Natural killer cell (primary cell): ENCODE data around the gene ADIRF. TPM values are rescaled to one million over a fixed set of nuclear protein-coding genes. Genes with fewer than 3 reads are reported as not detected.

Experiments used
- ATAC-seq, 3 donors: fragments of 150-1000 bp in 2 of 3; fragments of 200-7000 bp in 1 of 3; cut with Tn5 transposase; 1 replicate in 1 of 3; 2 replicates in 2 of 3; pipeline ENCODE4 v1.10.0; 2021; ENCODE audit warnings: mild to moderate bottlenecking in 2 of 3, moderate library complexity in 2 of 3
- DNase-seq, 2 donors: peaks; one replicate each; pipeline versions ENCODE4 v3.0.0 to v3.0.0-alpha.2; 2013 to 2021; ENCODE audit warnings: mixed read lengths in 1 of 2
- H3K27ac ChIP-seq: one replicate; pipeline ENCODE4 v1.5.1; 2013; ENCODE audit warnings: mild to moderate bottlenecking, low read length
- H3K27me3 ChIP-seq: one replicate; pipeline ENCODE4 v1.6.1; 2013; ENCODE audit warnings: low read length; ENCODE audit not compliant: control insufficient read depth, insufficient read depth
- H3K36me3 ChIP-seq: one replicate; pipeline ENCODE4 v1.6.1; 2013; ENCODE audit warnings: low read length; ENCODE audit not compliant: control insufficient read depth, insufficient read depth
- H3K4me1 ChIP-seq: one replicate; pipeline ENCODE4 v1.6.1; 2013; ENCODE audit warnings: low read length; ENCODE audit not compliant: control insufficient read depth, insufficient read depth
- H3K4me3 ChIP-seq: one replicate; pipeline ENCODE4 v1.5.1; 2013; ENCODE audit warnings: low read length
- H3K9me3 ChIP-seq: one replicate; pipeline ENCODE4 v1.6.1; 2013; ENCODE audit warnings: low read length; ENCODE audit not compliant: control insufficient read depth, insufficient read depth
- H3K27ac Mint-ChIP-seq, 2 donors: one replicate each; pipeline ENCODE4 v1.8.0; 2022; ENCODE audit warnings: mild to moderate bottlenecking in 2 of 2, mixed read lengths in 2 of 2, moderate library complexity in 1 of 2
- H3K27me3 Mint-ChIP-seq, 2 donors: one replicate each; pipeline ENCODE4 v1.8.0; 2022; ENCODE audit warnings: low read depth in 2 of 2, mixed read lengths in 2 of 2
- H3K36me3 Mint-ChIP-seq: one replicate; pipeline ENCODE4 v1.8.0; 2022; ENCODE audit warnings: mixed read lengths
- H3K4me1 Mint-ChIP-seq, 2 donors: one replicate each; pipeline ENCODE4 v1.8.0; 2022; ENCODE audit warnings: mixed read lengths in 2 of 2
- H3K4me3 Mint-ChIP-seq: one replicate; pipeline ENCODE4 v1.8.0; 2022; ENCODE audit warnings: mild to moderate bottlenecking, moderate library complexity, mixed read lengths
- H3K9me3 Mint-ChIP-seq, 2 donors: one replicate each; pipeline ENCODE4 v1.8.0; 2022; ENCODE audit warnings: mixed read lengths in 2 of 2
- WGBS: methylation state at CpG from one replicate; pipeline ENCODE4 v1.1.7; 2013; ENCODE audit warnings: missing lambda C conversion rate; ENCODE audit not compliant: insufficient coverage; 5-methylcytosine and 5-hydroxymethylcytosine counted together
- intact Hi-C: fragments of 100-400 bp; cut with micrococcal nuclease; formaldehyde crosslinking; loops from one replicate; pipeline ENCODE4 v1.14.2; 2022
- total RNA-seq, 4 donors: library from RNA; stranded (reverse); fragments of 120-200 nt in 1 of 4; gene quantifications; one replicate each; pipeline versions ENCODE4 v1.2.3 to v1.2.4, GENCODE V29; 2013 to 2022
- TF ChIP-seq, protein P1 (sequence below): fragments of 200-600 bp; IDR thresholded peaks from one replicate; pipeline ENCODE4 v1.8.0; 2022; ENCODE audit warnings: antibody characterized with exemption

ADIRF gene
- total RNA-seq, 3 donors from 2014 or later (not counting 1 experiment from before 2014, with no cell fraction given), result not detected

DNA sequence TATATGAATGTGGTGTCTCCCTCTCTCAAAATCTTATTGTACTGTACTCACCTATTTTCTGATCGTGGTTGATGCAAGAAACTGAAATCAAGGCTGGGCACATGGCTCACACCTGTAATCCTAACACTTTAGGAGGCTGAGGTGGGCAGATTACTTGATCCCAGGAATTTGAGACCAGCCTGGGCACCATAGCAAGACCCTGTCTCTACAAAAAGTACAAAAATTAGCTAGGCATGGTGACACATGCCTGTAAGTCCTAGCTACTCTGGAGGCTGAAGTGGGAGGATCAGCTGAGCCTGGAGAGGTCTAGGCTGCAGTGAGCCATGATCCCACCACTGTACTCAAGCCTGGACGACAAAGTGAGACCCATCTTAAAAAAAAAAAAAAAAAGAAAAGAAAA lies 26.9 kb upstream of the ADIRF start:
- Mint-ChIP-seq H3K27me3 (peaks cover 0 to under 1% of the 10 kb centered on the region in 2 donors), H3K4me3 (no peak overlapping the region), H3K27ac (no peak overlapping the region), H3K9me3 (no peaks in the 10 kb centered on the region), H3K4me1 (peaks cover 3 to 6% of the 10 kb centered on the region in 2 donors), H3K36me3 (no peaks in the 10 kb centered on the region)
- 71% methylated on average over 1 of the region's 2 CpGs for WGBS
- TF ChIP-seq, protein P1, sequence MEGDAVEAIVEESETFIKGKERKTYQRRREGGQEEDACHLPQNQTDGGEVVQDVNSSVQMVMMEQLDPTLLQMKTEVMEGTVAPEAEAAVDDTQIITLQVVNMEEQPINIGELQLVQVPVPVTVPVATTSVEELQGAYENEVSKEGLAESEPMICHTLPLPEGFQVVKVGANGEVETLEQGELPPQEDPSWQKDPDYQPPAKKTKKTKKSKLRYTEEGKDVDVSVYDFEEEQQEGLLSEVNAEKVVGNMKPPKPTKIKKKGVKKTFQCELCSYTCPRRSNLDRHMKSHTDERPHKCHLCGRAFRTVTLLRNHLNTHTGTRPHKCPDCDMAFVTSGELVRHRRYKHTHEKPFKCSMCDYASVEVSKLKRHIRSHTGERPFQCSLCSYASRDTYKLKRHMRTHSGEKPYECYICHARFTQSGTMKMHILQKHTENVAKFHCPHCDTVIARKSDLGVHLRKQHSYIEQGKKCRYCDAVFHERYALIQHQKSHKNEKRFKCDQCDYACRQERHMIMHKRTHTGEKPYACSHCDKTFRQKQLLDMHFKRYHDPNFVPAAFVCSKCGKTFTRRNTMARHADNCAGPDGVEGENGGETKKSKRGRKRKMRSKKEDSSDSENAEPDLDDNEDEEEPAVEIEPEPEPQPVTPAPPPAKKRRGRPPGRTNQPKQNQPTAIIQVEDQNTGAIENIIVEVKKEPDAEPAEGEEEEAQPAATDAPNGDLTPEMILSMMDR, result no peak
- no peak overlapping the region for H3K27ac ChIP-seq
- no peaks in the 10 kb centered on the region for H3K27me3 ChIP-seq
- H3K36me3 ChIP-seq, result no peaks in the 10 kb centered on the region
- no peak overlapping the region for H3K4me3 ChIP-seq
- intact Hi-C loops, result no loop called here
- no peak for ATAC-seq
- peaks cover 7% of the 10 kb centered on the region for H3K4me1 ChIP-seq
- H3K9me3 ChIP-seq, result no peaks in the 10 kb centered on the region
- no peak for DNase-seq

DNA sequence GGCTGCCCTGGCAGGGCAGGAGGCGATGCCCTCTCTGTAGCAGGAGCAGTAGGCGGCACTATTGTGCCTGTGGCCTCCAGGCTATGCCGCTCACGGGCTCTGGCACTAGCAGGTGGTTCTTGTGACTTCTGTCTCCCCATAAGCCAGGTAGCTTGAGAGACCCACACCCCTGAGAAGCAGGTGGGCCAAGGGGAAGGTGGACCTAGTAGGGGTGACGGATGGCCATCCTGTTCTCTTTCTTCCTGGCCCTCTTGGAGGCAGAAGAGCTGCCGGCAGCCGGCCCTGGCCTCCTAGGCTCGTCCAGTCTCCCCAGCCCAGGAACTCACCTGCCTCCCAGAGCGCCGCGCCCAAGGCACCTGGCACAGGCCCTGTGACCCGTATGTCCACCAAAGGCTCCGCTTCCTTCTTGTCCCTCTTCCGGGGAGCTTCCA lies 26.3 kb upstream of the ADIRF start:
- Mint-ChIP-seq H3K27ac (no peak overlapping the region), H3K4me1 (peaks cover 3 to 6% of the 10 kb centered on the region in 2 donors), H3K4me3 (no peak overlapping the region), H3K36me3 (no peaks in the 10 kb centered on the region), H3K9me3 (no peaks in the 10 kb centered on the region), H3K27me3 (peaks cover 0 to 6% of the 10 kb centered on the region in 2 donors)
- no peaks in the 10 kb centered on the region for H3K27me3 ChIP-seq
- peaks cover 7% of the 10 kb centered on the region for H3K4me1 ChIP-seq
- no peak overlapping the region for H3K4me3 ChIP-seq
- no peaks in the 10 kb centered on the region for H3K9me3 ChIP-seq
- DNase-seq (no peak), ATAC-seq (no peak)
- TF ChIP-seq, protein P1, result no peak
- intact Hi-C loops, result no loop called here
- WGBS, result 94% methylated on average over 14 of the region's 14 CpGs
- no peak overlapping the region for H3K27ac ChIP-seq
- H3K36me3 ChIP-seq, result no peaks in the 10 kb centered on the region

DNA sequence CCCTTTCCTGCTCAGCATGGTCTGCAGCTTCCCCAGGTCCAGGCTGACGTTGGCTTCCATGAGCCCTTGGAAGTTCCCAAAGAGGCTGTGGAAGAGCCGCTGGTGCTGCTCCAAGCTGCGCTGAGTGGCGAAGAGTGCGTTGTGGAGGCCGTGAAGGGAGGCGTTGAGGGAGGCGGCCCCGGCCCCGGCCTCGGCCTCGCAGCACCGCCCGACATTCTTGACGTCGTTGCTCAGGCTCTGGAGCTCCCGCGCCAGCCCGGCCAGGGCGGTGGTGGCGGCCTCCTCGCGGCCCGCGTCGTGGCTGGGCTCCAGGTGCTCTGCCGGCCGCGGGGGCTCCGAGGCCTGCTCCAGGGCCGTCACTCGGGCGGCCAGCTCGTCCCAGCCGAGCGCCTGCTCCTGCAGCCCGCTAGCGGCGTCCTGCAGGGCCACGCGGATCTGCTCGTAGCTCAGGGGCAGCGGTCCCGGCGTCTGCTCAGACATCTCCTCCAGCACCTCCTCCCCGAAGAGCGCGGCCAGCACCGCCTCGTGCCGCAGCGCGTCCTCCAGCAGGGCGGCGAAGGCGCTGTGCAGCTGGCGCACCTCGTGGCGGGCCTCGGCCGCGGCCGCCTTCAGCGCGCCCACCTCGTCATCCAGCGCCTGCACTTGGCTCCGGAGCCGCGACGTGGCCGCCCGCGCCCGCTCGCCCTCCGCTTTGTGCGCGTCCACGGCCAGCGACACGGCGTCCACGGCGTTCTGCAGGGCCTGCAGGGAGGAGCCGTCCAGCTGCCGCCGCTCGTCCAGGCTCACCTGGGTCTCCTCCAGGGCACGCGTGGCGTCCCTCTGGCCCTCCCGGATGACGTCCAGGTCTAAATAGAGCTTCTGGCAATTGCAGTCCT lies 25.6 kb upstream of the ADIRF start:
- Histone ChIP-seq H3K27me3 (no peaks in the 10 kb centered on the region), H3K36me3 (no peaks in the 10 kb centered on the region), H3K27ac (no peak overlapping the region), H3K4me1 (peaks cover 7% of the 10 kb centered on the region), H3K9me3 (no peaks in the 10 kb centered on the region), H3K4me3 (no peak overlapping the region)
- intact Hi-C loops, result no loop called here
- TF ChIP-seq, protein P1, result no peak
- Mint-ChIP-seq H3K9me3 (no peaks in the 10 kb centered on the region), H3K36me3 (no peaks in the 10 kb centered on the region), H3K4me3 (no peak overlapping the region), H3K4me1 (peaks cover 3 to 6% of the 10 kb centered on the region in 2 donors), H3K27me3 (peaks cover 0 to 7% of the 10 kb centered on the region in 2 donors), H3K27ac (no peak overlapping the region)
- ATAC-seq (no peak), DNase-seq (no peak)
- 94% methylated on average over 94 of the region's 94 CpGs for WGBS
